Right atrium auricular region (tissue), 2 donors: ENCODE results near the gene EMP1. TPM values are rescaled to one million over a fixed set of nuclear protein-coding genes. Genes with fewer than 3 reads are reported as not detected.

Experiments used
- DNase-seq: peaks from one replicate; pipeline ENCODE4 v3.0.0-alpha.2; 2019; ENCODE audit warnings: low spot score
- H3K27ac ChIP-seq, 2 donors: fragments of 200-600 bp; sonication (generic); 1 replicate in 1 of 2; 2 replicates in 1 of 2; pipeline ENCODE4 v1.5.1; 2016 to 2019
- H3K27me3 ChIP-seq, 2 donors: fragments of 200-600 bp; sonication (generic); one replicate each; pipeline versions ENCODE4 v1.5.1 to v1.6.0; 2017 to 2019
- H3K36me3 ChIP-seq: fragments of 200-600 bp; sonication (generic); one replicate; pipeline ENCODE4 v1.5.1; 2016
- H3K4me1 ChIP-seq, 2 donors: fragments of 200-600 bp; sonication (generic); one replicate each; pipeline versions ENCODE4 v1.5.1 to v1.6.0; 2017 to 2019
- H3K4me3 ChIP-seq, 2 donors: fragments of 200-600 bp; sonication (generic); 1 replicate in 1 of 2; 2 replicates in 1 of 2; pipeline ENCODE4 v1.5.1; 2017 to 2019; ENCODE audit warnings: mild to moderate bottlenecking in 1 of 2, moderate library complexity in 1 of 2
- H3K9me3 ChIP-seq, 2 donors: fragments of 200-600 bp; sonication (generic); one replicate each; pipeline ENCODE4 v1.5.1; 2019
- CTCF ChIP-seq, 2 donors: fragments of 200-600 bp; sonication (generic); IDR thresholded peaks; one replicate each; pipeline ENCODE4 v1.5.1; 2019; ENCODE audit warnings: antibody characterized with exemption in 2 of 2
- total RNA-seq, 2 donors: library from RNA; depleted of rRNA; stranded (reverse); fragments of >200 nt; gene quantifications; one replicate each; pipeline ENCODE4 v1.1.0, GENCODE V29; 2016

EMP1 gene
- total RNA-seq, 2 donors from 2014 or later = 188 to 208 TPM

DNA sequence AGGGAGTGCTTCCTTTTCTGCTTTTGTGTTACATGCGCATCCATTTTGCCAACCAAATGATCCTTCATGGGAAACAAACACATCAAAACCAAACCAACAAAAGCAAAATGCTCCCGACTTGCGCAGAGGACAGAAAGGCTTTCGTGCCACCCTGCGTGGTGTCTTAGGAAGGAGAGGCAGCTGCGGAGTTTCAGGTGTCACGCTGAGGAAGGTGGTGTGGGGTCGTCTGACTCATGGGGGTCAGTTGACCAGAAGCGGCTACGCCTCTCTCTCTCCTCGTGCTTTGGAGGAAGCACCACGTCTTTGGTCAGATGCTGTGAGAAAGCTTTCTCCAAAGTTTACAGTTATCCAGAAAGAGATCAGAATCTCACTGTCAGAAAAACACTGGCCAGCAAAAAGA lies 7.9 kb downstream of the EMP1 start:
- no peak for DNase-seq
- no peaks in the 10 kb centered on the region for H3K27me3 ChIP-seq
- no peaks in the 10 kb centered on the region for H3K9me3 ChIP-seq
- no peak overlapping the region for H3K4me3 ChIP-seq
- TF ChIP-seq CTCF (IDR thresholded peaks at IDR 0.05) = no peak
- peaks cover 5% of the 10 kb centered on the region for H3K36me3 ChIP-seq
- H3K27ac ChIP-seq = peak overlapping the region; percentile 31 to 65
- peaks cover 0 to 94% of the 10 kb centered on the region in 2 donors for H3K4me1 ChIP-seq

- H3K27ac ChIP-seq = peak overlapping the region; percentile 14 to 30
- DNase-seq = no peak
- TF ChIP-seq CTCF (IDR thresholded peaks at IDR 0.05) = no peak
- H3K4me1 ChIP-seq = peaks cover 0 to 95% of the 10 kb centered on the region in 2 donors
- H3K4me3 ChIP-seq = no peak overlapping the region
- H3K27me3 ChIP-seq = no peaks in the 10 kb centered on the region
- H3K9me3 ChIP-seq = no peaks in the 10 kb centered on the region
- peaks cover 5% of the 10 kb centered on the region for H3K36me3 ChIP-seq
These were observed 9.5 kb downstream of the EMP1 start for GRCh38 chr12:13205809-13206559.

DNA sequence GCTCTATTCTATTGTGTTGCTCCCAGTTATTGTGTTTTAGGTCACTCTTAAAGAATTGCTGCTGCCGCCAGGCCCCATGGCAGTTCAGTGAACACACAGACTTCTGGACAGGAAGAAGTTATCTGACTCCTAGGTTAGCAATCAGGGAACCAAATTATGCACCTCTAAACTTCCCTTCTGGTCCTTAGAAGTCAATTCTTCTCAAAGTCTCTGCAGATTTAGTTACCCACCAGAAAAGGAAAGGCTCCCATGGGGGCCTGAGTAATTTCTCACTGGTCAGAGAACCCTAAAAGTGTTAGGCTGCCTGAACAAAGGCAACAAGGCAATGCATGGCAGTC lies 10.0 kb downstream of the EMP1 start:
- Histone ChIP-seq H3K9me3 (no peaks in the 10 kb centered on the region), H3K4me1 (peaks cover 0 to 95% of the 10 kb centered on the region in 2 donors), H3K36me3 (peaks cover 6% of the 10 kb centered on the region), H3K4me3 (no peak overlapping the region), H3K27me3 (no peaks in the 10 kb centered on the region), H3K27ac (peak overlapping the region in 1 of 2 donors; percentile 16)
- TF ChIP-seq CTCF (IDR thresholded peaks at IDR 0.05) = no peak
- DNase-seq = no peak

GRCh38 chr12:13208533-13209435 lies 12.3 kb downstream of the EMP1 start:
- DNase-seq = no peak
- peak in 1 of 2 donors; percentile 59 for TF ChIP-seq CTCF (IDR thresholded peaks at IDR 0.05)
- Histone ChIP-seq H3K27ac (peak overlapping the region in 1 of 2 donors; percentile 31), H3K9me3 (no peaks in the 10 kb centered on the region), H3K4me3 (no peak overlapping the region), H3K36me3 (peaks cover 29% of the 10 kb centered on the region), H3K27me3 (no peaks in the 10 kb centered on the region), H3K4me1 (peaks cover 0 to 79% of the 10 kb centered on the region in 2 donors)

GRCh38 chr12:13209436-13210235 lies 13.1 kb downstream of the EMP1 start:
- TF ChIP-seq CTCF (IDR thresholded peaks at IDR 0.05) = no peak
- H3K27me3 ChIP-seq = no peaks in the 10 kb centered on the region
- peak overlapping the region in 1 of 2 donors; percentile 31 for H3K27ac ChIP-seq
- no peak overlapping the region for H3K4me3 ChIP-seq
- peaks cover 0 to 71% of the 10 kb centered on the region in 2 donors for H3K4me1 ChIP-seq
- H3K9me3 ChIP-seq = no peaks in the 10 kb centered on the region
- peaks cover 32% of the 10 kb centered on the region for H3K36me3 ChIP-seq
- DNase-seq = no peak
